Transverse colon (tissue), 3 donors: ENCODE results near the gene STK39.

ENCODE experiments used
- CTCF ChIP-seq, 5 experiments: fragments of 200-600 bp in 3 of 5; fragments of 450-650 bp in 2 of 5; sonication (generic) in 3 of 5; IDR thresholded peaks; 1 replicate in 2 of 5; 2 replicates in 3 of 5; pipeline ENCODE4 v1.5.1; 2016 to 2017; ENCODE audit warnings: antibody characterized with exemption in 5 of 5, inconsistent platforms in 3 of 5, mild to moderate bottlenecking in 2 of 5, moderate library complexity in 1 of 5
- POLR2A ChIP-seq: fragments of 450-650 bp; IDR thresholded peaks from one replicate; pipeline ENCODE4 v1.6.1; 2016; ENCODE audit warnings: antibody characterized with exemption, mild to moderate bottlenecking, moderate library complexity

DNA sequence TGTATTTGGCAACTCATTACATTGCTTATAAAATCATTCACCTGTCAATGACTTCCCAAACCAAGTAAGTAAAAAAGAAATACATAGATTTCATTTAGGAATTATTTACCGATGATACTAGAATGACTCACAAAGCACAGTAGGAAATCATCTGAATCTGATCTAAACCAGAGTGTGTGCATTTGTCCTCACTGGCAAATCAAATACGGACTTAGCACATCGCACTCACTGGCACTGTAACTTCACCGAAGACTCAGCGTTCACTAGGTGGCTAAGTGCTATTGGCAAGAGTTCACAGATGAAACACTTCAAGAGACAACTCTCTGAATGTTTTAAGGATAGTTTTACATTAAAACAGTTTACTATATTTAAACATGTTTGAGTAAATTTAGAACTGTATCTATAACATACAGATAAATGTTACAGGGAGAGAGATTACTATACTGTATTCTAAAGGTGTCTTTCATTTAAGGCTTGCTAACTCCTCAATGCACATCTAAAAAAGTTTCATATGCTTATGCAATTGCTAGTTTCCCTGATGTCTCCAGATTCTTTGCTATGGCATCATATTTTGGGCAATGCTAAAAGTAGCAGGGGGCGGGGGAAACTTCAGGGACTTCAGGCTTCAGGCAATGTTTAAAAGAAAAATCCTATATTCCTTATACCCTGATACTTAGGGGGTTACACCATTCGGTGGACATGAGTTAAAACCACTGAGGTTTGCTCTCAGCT is 48.8 kb downstream of the STK39 start:
- TF ChIP-seq CTCF (IDR thresholded peaks at IDR 0.05), result no peak
- no peak for TF ChIP-seq POLR2A
